LNCAP (cell line): ENCODE results near the gene LUZP1.

Experiments
- TF ChIP-seq, protein P1 (sequence below): fragments of 450-650 bp; IDR thresholded peaks from 2 replicates; pipeline ENCODE4 v1.5.1; 2017; ENCODE audit warnings: mild to moderate bottlenecking

LUZP1 gene

DNA sequence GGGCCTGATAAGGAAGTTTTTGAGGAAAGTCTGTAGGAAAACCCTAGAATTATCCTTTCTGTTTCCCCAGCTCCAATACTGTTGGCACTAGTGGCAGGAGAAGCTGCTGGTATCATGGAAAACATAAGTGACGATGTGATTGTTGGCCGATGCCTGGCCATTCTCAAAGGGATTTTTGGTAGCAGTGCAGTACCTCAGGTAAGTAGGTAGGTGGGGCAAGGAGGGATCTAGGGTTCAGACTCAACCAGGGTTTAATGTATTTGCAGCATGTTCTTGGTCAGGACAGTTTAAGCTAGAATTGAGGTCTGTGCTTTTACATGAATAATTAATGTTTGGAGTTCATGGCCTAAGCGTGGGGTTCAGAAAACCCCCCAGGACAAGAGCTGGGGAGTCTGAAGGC, 87.3 kb downstream of the LUZP1 start:
- TF ChIP-seq, protein P1, sequence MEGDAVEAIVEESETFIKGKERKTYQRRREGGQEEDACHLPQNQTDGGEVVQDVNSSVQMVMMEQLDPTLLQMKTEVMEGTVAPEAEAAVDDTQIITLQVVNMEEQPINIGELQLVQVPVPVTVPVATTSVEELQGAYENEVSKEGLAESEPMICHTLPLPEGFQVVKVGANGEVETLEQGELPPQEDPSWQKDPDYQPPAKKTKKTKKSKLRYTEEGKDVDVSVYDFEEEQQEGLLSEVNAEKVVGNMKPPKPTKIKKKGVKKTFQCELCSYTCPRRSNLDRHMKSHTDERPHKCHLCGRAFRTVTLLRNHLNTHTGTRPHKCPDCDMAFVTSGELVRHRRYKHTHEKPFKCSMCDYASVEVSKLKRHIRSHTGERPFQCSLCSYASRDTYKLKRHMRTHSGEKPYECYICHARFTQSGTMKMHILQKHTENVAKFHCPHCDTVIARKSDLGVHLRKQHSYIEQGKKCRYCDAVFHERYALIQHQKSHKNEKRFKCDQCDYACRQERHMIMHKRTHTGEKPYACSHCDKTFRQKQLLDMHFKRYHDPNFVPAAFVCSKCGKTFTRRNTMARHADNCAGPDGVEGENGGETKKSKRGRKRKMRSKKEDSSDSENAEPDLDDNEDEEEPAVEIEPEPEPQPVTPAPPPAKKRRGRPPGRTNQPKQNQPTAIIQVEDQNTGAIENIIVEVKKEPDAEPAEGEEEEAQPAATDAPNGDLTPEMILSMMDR: no peak

DNA sequence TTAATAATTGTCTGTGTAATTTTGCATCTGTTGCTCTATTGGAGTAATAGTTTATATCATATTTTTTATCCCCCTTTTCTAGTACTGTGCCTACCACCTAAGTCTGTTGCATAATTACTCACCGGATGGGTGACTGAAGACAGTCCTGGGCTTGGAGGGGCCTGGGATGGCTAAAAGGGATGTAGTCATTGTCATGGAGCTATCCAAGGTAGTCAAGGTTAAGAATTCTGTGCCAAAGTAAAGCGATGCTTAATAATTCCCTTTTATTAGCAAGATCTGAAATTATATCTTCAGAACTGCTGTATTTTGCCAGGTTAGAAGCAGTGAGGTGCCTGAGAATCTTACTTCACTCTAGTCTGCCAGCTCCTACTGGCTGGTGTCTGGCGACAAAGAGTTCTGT, 87.8 kb downstream of the LUZP1 start:
- TF ChIP-seq, protein P1: no peak

DNA sequence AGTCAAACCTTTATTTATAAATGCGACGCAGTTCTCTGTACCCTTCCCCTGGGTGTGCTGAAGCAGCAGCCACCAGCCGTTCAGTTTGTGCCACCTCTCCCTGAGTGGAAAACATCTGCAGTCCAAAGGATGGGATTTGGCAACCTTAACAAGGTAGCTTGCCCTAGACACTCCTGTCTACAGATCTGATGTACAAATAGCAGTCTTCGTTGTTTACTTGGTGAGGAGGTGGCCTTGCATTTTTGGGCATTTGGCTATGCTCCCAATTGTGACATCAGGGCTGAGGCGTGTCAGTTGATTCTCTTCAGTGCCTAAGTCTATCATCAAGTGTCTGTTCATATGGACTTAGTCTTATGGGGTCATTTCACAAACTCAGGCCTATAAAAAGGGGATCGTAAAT, 89.6 kb downstream of the LUZP1 start:
- TF ChIP-seq, protein P1: no peak

DNA sequence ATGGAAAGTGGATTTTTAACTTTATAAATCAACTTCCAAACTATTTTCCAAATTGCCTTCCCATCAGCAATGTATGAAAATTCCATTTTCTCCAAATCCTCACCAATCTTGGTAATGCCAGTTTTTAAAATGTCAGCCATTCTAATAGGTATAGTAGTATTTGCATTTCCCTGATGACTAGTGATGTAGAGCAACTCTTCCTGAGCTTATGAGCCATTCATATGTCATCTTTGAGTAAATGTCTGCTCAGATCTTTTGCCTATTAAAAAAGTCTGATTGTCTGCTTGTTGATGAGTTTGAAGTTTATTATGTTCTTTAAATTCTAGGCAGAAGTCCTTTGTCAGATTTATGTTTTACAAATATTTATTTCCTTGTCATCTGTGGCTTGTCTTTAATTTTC, 94.6 kb downstream of the LUZP1 start:
- TF ChIP-seq, protein P1: no peak

DNA sequence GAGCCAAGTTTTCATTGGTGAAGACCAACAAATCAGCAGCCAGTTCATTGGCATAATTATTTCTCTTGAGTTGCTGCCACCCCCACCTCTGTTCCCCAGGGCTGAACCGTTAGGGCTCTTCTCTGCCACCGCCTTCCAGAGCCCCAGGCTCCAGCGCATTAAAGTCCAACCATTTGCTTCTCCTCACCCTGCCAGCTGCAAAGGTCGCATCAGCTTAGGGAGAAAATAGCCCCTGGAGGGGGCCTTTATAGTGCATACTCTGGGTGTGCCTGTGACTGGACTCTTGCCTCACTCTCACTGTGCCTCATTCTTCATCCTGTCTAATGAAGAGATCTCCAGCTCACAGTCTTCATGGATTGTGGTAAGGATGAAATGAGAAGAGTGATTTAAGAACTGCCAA, 99.0 kb downstream of the LUZP1 start:
- TF ChIP-seq, protein P1: no peak

DNA sequence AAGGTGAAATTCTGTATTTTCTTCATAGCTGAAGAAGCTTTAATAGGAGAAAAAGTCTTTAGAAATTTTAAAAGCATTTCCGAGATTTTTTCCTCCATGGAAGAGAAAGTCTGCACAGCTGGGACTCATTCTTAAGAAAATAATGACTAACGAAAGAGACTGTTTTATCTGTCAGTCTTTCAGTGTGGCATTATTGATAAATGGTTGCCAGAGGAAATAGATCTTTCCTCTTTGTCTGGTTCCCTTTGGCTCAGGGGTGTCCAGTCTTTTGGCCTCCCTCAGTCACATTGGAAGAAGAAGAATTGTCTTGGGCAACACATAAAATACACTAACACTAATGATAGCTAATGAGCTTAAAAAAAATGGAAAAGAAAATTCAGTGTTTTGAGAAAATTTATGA, 99.5 kb downstream of the LUZP1 start:
- TF ChIP-seq, protein P1: no peak

DNA sequence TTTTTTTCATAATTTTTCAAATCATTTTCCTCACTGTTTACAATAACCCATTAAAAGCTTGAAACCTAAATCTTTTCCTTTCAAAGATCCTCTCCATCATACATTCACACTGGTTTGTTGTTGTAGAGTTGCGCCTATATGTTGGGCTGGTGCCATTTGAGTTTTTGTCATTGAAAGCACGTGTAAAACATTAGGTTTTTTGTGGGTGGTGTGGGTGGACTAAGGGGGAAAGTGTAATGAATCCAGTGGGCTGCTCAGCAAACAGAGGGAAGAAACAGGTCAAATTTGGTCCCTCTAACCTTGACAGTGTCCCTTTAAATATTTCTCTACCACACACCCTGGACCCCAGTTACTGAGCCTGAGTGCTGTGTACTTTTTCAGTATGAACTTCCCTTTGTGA, 102.6 kb downstream of the LUZP1 start:
- TF ChIP-seq, protein P1: no peak

DNA sequence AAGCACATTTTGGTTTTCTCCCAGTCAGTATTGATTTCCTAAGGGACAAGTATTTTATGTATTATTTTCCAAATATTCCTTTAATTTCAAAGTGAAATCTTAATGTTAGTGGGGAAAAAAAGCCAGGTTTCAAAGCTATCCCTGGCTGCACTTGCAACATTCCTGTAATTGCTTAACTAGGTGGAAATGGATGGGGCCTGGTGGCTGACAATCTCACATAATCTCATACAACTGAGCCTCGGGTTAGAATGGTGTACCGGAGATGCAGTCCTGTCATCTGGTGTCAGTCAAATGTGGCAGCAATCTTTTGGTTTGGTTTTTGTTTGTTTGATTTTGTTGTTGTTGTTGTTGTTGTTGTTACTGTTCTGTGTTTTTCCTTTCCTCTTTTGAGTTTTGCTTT, 103.3 kb downstream of the LUZP1 start:
- TF ChIP-seq, protein P1: no peak
